HG03135 (cell line): ENCODE data around the gene HYDIN.
"Not testable (repeated sequence)": the region's sequence is repeated elsewhere in the genome, so short reads cannot be mapped to it uniquely, and the experiment has no call there.

ENCODE experiments used
- ATAC-seq: cut with Tn5 transposase; IDR thresholded peaks from one replicate; pipeline ENCODE4 v1.9.1; 2021; ENCODE audit warnings: mild to moderate bottlenecking, moderate library complexity; ENCODE audit not compliant: unreplicated experiment

HYDIN gene

DNA sequence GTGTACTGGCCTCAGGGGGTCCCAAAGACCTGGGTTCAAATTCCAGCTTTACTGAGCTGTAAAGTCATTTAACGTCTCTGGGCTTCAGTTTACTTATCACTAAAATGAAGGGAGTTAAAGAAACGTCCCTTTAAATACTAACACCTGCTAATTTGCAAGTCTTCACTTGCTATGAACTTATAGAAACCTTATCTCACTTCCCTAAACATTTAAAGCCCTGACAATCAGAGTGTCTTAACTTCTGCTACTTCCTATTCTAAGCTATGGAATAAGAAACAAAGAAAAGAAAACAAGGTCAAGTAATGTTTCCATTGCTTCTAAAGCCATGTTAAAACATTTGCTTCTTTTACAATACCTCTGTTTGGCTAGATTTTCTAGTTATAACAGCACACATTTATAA is 87.3 kb downstream of the HYDIN start:
- not testable (repeated sequence) for ATAC-seq

DNA sequence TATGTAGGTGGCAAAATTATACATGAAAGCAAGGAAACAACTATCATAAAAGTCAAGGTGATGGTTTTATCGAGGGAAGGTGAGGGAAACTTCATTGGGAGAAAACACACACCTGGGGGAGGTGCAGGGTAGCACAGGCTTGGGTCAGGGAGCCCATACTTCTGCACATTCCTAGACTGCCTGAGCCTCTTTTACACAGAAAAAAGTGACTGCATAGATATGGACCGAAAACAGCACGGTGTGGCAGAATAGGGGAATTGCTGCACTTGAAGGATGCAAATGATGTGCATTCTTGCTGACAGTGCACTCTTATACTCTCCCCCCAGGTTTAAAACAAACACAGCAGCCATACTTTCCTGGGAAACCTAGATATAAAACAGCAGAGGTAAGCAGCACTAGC is 120.0 kb downstream of the HYDIN start:
- ATAC-seq, result not testable (repeated sequence)

DNA sequence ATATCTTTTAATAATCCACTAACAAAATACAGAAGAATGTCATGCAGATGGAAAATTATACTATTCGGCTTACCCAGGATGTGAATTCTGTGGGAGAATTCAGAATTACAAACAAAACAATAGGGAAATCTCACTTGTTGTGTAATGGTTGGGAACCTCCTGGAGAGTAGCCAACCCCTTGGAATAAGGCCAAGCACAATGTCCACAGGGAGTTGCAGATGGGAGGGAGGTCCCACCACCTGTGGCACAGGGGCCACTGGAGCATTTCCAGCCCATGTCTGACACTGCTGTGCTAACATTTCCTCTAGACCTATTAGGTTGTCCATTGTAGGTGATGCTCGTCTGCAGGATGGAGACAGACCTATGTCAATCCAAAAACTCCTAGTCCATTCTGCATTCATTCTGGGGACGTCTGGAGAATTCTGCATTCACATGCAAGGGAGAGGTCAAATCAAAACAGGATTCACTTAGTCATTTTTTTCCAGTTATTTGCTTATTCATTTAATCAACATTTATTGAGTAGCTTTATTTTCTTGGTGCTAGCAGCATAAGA is 120.8 kb downstream of the HYDIN start:
- not testable (repeated sequence) for ATAC-seq

DNA sequence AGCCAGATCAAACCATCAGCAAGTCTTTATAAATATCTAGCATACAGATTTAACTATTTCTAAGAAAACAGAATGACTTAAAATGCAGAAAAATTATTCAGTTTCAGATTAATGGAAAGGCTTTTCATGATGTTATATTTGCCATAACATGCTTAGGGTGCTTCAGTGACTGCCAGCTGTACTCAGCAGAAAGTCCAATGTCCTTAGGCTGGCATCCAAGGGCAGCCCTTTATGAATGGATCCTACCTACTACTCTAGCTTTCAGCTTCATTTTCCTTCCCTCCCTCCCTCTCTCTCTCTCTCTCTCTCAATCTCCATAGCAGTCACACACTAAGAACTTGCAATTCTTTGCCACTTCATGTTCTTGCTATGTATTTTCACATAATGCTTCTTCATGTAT is 124.6 kb downstream of the HYDIN start:
- ATAC-seq, result not testable (repeated sequence)

DNA sequence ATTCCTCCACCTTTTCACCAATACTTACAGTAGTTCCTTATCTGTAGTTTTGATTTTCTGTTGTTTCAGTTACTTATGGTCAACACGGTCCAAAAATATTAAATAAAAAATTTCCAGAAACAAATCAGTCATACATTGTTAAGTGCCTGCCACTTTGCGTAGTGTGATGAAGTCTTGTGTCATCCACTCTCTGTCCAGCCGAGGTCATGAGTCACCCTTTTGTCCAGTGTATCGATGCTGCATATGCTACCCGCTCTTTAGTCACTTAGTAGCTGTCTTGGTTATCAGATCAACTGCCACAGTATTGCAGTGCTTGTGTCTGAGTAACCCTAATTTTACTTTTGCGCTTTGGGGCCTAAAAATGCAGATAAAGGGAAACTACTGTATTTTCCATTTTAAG is 146.9 kb downstream of the HYDIN start:
- not testable (repeated sequence) for ATAC-seq

DNA sequence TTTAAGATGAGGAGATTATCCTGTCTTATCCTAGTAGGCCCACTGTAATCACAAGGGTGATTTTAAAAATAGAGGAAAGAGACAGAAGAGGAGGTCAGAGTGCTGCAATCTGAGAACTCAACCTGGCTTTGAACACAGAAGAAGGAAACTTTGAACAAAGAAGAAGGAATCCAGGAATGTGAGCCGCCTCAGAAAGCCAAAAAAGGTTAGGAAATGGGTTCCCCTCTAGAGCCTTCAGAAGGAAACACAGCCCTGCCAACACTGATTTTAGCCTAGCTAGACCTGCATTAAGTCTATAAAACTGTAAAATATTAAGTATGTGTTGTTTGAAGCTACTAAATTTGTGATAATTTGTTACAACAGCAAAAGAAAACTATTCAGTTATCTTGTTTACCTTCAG is 149.7 kb downstream of the HYDIN start:
- ATAC-seq, result not testable (repeated sequence)

DNA sequence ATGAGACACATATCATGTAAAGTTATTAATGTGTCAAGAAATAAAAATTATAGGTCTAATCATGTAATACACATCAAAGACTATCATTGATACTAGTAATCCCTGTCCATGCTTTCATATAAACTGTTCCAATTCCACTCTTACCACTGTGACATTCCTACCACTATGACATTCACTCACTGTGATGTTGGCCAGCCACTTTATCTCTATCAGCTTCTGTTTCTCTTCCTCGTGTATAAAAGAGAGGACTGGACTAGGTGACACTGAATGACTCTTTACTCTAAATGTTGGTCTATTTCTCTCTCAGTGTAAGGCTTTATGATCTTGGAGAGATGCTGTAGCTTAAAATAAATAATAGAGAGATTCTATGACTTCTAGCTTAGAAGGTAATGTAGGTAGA is 150.3 kb downstream of the HYDIN start:
- ATAC-seq, result not testable (repeated sequence)

DNA sequence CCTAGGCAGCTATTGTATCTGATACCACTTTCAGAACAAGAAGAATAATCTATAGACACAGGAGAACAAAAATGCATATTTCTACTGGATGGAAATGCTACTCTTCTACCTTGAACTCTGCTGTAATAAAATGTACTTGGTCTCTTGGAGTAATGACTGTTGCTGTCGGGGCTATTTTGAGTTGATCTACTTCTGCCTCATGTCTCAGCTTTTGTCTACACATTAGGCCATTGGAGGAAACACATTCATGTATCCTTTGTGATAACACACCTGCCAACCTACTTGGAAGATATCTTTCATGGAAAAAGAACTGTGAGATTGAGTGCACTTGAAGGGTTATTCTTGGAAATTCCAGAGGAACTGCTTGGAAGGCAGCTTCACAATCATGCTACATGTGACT is 159.9 kb downstream of the HYDIN start:
- not testable (repeated sequence) for ATAC-seq

DNA sequence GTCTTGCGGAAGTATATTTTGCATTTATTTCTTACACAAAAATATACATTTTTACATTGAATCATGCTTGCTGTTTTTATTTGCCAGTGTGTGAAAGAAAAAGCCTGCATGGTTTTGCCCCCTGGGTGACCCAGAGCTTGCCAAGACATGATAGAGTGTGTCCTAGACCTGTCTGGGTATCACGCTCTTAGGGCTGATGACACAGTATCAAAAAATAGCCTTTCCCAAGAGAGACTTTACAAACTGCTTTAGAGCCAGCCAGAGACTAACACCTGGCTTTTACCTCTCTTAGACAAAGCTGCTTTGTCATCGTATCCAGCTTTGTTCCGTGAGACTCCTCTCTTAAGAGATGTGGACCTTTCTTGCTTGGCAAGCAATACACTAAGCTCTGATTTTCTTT is 160.7 kb downstream of the HYDIN start:
- ATAC-seq, result not testable (repeated sequence)

DNA sequence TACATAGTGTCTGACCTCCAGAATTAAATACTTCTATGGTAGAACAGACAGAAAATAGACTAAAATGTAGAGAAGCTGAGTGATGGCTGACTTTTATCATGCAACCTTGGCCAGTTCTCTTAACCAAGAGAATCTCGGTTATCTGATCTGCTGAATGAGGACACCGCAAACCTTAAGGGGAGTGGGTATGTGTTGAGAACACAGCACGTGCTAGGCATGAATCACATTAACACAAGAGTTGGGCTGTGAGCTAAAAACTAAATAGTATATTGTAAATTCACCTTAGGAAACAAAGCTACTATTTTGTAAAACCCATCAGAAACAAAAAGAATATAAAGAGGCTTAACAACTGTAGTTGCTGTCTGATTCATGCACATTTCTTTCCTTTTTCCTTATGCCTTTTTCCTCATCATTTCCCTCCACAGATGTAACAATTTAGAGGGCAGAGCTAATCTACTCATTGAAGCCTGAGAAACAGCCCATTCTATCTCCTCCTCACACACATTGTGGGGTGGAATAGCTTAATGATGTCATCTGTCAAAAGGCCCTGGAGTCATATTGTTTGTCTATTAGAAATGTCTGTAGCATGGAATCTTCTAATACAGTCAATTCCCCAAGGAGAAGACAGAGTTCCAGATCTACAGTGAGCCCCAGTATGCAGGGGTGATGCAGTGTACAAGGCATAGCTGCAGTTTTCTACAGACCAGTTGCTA is 176.5 kb downstream of the HYDIN start:
- ATAC-seq, result not testable (repeated sequence)

DNA sequence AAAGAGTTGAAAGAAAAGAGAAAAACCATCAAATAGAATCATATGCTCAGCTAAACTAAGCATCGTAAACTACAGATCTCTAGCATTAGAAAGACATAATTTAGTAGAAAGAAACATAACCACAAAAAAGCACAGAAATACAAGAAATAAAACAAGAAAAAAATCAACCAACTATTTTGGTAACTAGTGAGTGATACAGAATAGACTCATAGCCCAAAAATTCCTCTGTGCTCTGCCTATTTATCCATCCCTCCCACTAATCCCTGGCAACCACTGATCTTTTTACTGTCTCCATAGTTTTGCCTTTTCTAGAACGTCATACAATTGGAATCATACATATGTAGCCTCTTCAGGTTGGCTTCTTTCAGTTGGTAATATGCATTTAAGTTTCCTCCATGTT is 180.2 kb downstream of the HYDIN start:
- ATAC-seq, result not testable (repeated sequence)

DNA sequence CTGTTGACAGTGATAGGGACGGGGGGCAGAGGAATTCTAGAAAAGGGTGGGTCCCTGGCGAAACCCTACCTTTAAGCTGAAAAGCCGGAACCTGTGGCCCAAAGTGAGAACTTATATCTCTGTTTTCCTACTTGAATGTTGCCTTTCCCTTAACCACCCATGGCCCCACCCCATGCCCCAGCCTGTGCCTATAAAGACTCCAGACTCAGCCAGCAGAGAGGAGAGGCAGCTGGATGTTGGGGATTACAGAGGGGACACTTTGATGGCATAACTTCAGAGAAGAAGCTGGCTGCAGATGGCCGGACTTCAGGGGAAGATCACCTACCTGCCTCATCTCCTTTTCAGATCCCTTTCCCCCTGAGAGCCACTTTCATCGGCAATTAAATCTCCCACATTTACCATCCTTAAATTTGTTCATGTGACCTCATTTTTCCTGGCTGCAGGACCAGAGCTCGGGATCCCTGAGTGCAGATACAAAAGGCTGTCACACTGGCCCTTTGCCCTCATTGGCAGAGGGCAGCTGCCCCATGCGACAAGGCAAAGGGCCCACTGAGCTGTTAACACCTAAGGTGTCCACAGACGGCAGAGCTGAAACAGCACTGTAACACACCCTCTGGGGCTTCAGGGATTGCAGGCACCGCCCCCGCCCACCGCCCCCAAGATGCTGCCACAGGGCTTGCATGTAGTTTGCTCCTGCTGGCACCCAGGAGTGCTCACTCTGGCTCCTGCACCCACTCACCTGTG is 191.0 kb downstream of the HYDIN start:
- ATAC-seq, result not testable (repeated sequence)

DNA sequence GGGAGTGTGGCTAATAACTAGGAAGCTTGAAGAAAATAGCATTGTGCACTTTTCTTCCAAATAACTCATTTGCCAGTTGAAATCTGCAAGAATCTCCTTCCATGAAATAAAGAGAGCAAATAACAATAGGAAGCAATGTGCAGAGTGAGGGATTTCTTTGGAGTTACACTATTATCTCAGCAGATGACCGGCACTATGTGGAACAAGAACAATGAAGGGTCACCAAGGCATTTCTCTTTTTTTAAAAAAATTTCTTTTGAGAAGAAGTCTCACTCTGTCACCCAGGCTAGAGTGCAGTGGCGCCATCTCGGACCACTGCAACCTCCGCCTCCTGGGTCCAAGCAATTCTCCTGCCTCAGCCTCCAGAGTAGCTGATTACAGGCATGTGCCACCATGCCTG is 192.1 kb downstream of the HYDIN start:
- not testable (repeated sequence) for ATAC-seq

DNA sequence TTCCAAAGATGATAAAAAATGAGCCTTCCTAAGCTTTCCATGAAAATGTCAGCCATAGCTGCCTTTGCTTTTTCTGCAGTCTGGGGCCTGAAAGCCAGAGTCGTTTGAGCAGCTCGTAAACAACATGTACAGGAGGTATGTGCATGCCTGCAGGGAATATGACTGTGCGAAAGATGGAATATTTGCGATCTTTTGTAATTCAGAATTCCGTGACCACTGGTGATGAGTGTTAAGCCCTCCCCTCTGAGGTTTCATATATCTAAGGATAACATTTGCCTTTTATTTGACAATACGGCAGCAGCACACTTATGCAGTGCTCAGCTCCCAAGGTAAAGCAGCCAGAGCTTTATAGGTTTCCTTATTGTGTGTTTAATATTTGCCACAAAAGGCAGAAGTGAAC is 192.5 kb downstream of the HYDIN start:
- ATAC-seq, result not testable (repeated sequence)

DNA sequence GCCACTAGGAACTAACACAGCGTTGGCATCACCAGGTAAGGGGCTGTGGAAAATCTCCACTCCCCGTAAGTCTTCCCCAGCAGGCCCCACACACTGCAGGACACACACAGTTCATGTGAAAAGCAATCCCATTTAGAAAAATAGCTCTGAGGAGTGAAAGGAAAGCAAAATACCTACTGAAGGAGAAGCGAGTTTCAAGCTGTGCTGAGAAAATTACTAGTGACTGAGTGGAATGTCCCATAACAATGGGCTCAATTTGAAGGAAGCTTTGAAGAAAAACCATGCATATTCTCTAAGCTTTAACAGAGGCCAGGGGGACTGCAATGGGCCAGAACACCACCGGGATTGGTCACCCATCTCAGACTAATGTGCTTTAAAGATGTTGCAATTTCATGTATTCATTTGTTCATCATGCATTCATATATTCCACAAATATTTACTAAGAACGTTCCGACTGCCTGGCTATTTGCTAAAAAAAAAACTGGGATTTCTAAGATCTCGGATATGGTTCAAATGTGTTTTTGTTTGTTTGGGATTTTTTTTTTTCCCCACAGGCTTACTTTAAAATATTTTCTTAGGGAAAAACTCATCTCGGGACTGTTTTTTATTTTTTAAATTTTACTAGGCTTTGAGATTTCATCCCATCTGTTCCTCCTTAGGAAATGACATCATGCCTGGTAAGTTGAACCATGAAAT is 202.3 kb downstream of the HYDIN start:
- not testable (repeated sequence) for ATAC-seq

DNA sequence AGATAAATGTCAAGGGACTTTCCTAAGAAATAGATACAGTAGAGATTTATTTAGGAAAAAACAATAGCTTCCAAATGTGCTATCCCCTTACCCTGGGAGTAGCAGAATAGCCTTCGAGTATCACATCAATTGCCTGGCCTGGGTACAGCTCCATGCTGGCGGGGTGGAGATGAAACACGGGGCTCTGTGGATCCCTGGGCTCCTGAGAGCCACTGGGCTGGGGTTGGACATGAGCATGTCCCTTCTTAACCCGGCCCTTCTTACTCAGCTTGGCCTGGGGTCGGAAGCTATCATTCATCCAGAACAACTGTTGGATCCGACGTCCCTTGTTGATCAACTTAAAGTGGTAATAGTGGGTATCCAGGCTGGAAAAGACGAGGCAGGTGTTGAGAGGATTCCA is 203.0 kb downstream of the HYDIN start:
- not testable (repeated sequence) for ATAC-seq

DNA sequence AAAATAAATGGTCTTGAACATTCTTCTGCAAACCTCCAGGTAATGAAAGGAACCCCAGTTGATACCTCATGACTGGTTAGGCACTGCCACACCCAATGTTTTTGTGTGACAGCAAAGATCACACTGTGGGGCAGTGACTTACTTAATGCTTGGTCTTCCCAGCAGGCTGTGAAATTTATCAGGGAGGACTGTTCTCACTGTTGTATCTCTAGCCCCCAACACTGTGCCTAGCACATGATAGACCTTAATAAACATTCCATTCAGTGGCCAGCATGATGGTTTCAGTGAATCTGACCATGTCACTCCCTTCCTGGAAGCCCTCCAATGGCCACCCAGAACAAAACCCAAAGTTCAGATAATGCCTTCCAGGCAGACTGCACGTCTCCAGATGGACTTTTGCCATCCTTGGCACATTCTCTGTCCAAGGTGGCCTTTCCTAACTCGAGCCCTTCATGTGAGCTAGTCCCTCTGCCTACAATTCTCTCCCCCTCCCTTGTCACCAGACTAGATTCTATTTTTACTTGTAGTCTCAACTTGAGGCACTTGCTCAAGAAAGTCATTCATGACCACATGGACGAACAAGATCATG is 206.6 kb downstream of the HYDIN start:
- ATAC-seq, result not testable (repeated sequence)

DNA sequence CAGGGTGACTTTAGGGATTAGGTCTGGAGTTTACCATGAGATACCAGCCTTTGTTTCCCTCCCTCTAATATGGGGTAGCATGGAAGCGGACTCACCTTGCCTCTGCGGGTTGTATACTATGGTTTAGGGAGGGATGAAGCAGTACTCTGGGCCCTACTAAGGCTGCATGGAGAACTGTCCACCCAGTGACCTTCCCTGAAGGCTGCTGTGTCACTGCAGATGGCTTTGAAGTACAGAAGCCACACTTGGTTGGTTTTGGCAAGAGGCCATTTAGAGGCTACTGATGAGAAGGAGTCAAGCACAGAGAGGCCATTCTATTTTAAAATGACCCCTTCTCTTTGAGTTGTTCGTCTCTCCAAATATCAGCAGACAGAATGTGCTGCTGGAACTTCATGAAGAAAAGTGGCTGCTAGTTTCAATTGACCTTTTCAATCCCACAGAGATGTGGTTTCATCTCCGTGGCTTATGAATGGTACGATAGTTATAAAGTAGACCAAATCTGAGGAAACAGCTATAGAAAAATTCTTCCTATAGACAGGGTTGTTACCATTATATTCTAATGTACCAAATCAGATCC is 208.5 kb downstream of the HYDIN start:
- not testable (repeated sequence) for ATAC-seq

DNA sequence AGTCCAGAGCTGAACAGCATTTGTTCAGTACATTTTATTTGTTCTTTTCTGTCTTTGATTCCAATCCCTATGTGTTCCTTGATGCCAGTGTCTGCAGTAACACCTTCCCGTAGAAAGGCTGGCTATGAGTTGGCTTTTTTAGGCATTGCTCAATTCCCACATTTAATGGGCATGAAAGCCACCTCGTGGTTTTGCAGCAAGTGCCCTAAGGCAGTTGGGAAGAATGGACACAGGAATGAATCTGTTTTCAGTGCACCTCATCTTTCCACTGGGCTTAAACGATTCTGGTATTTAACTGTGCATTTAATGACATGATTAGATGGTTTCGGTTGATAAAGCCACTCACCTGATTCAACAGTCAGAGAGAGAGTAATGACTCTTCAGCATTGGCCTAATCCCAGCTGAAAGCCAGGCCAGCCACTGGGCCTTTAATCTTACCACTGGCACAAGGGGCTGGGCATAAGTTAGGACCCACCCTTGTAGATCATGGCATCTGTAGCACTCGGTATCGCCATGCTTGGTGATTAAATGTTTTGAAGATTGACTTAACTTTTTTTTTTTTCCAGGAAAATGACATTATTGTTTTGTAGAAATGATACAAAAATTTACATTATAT is 211.3 kb downstream of the HYDIN start:
- ATAC-seq, result not testable (repeated sequence)

DNA sequence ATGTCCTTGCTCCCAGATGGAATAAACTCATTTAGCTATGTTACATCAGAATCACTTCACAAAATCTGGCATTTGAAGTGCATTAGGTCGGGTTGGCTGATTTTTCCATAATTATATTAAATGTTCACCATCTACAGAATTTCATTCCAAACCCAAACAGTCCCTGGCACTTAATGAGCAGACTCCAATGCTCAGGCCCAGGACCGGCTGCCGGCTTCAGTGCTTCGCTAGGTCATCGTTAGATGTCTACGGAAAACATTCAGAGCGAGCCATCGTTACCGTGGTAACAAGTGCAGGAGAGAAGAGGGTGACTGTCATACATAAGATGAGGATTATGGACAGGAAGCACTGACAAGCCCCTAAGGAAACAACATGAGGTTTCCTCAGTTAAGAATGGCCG is 215.1 kb downstream of the HYDIN start:
- not testable (repeated sequence) for ATAC-seq
